Lower leg skin (tissue), 4 donors: ENCODE measurements around the gene ZNF396. TPM values are rescaled to one million over a fixed set of nuclear protein-coding genes. Genes with fewer than 3 reads are reported as not detected.

Source experiments
- DNase-seq, 2 donors: peaks; one replicate each; pipeline ENCODE4 v3.0.0-alpha.2; 2019; ENCODE audit warnings: low spot score in 2 of 2
- H3K4me3 ChIP-seq: fragments of 200-600 bp; sonication (generic); 2 replicates; pipeline ENCODE4 v1.5.1; 2017; ENCODE audit warnings: mild to moderate bottlenecking, low read depth; ENCODE audit not compliant: poor library complexity, severe bottlenecking
- POLR2A ChIP-seq, 2 donors: fragments of 450-650 bp; IDR thresholded peaks; one replicate each; pipeline ENCODE4 v1.6.1; 2016 to 2017; ENCODE audit warnings: antibody characterized with exemption in 2 of 2, mild to moderate bottlenecking in 1 of 2, moderate library complexity in 1 of 2
- WGBS, 2 donors: methylation state at CpG; one replicate each; pipeline ENCODE4 v1.1.5; 2018; 5-methylcytosine and 5-hydroxymethylcytosine counted together
- intact Hi-C: fragments of 100-400 bp; cut with DNase I; formaldehyde crosslinking; loops from one replicate; pipeline ENCODE4 v1.15.0; 2023; ENCODE audit warnings: low total_unique reads
- total RNA-seq, 4 donors: library from RNA; depleted of rRNA; stranded (reverse); fragments of >200 nt; gene quantifications; one replicate each; pipeline ENCODE4 v1.1.0, GENCODE V29; 2016
- TF ChIP-seq, protein P1 (sequence below), 3 donors: fragments of 450-650 bp; IDR thresholded peaks; one replicate each; pipeline ENCODE4 v1.5.1; 2016; ENCODE audit warnings: antibody characterized with exemption in 3 of 3, mild to moderate bottlenecking in 3 of 3, moderate library complexity in 2 of 3

Gene ZNF396
- total RNA-seq, 4 donors from 2014 or later = 0.30 to 2.1 (median 1.1) TPM

- TF ChIP-seq POLR2A (IDR thresholded peaks at IDR 0.05) = no peak
- TF ChIP-seq, protein P1, sequence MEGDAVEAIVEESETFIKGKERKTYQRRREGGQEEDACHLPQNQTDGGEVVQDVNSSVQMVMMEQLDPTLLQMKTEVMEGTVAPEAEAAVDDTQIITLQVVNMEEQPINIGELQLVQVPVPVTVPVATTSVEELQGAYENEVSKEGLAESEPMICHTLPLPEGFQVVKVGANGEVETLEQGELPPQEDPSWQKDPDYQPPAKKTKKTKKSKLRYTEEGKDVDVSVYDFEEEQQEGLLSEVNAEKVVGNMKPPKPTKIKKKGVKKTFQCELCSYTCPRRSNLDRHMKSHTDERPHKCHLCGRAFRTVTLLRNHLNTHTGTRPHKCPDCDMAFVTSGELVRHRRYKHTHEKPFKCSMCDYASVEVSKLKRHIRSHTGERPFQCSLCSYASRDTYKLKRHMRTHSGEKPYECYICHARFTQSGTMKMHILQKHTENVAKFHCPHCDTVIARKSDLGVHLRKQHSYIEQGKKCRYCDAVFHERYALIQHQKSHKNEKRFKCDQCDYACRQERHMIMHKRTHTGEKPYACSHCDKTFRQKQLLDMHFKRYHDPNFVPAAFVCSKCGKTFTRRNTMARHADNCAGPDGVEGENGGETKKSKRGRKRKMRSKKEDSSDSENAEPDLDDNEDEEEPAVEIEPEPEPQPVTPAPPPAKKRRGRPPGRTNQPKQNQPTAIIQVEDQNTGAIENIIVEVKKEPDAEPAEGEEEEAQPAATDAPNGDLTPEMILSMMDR (IDR thresholded peaks at IDR 0.05) = no peak
- no peak overlapping the region for H3K4me3 ChIP-seq
These were observed 32.8 kb upstream of the ZNF396 start for GRCh38 chr18:35409911-35410310.

DNA sequence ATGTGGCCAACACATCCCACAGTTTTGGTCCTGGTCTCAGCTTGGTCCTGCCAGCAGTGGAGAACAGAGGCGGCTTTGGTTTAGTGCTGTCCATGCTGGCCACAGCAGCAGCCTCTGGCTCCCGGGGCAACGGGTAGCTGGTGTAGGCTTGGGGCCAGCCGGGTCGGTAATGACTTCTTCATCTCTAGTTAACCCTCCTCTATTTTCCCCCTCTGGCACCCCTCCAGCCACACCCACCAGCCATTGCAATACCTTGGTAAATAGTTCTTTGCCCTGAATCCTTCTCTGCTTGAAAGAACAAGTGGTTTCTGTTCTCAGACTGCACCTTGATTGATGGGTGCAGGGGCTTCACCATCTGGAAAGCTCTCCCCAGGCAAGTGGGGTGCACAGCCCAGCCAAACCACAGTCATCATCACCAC lies 31.7 kb upstream of the ZNF396 start:
- TF ChIP-seq POLR2A (IDR thresholded peaks at IDR 0.05) = no peak
- TF ChIP-seq, protein P1 (IDR thresholded peaks at IDR 0.05) = no peak
- 85 to 93% methylated on average over 5 of the region's 5 CpGs for WGBS, 2 donors
- intact Hi-C loops = no loop called here
- no peak overlapping the region for H3K4me3 ChIP-seq
- no peak for DNase-seq

More at GRCh38 chr18:35409911-35410310, 32.8 kb upstream of the ZNF396 start:
- no peak for DNase-seq
- 46 to 47% methylated on average over 3 of the region's 3 CpGs for WGBS, 2 donors
- intact Hi-C loops = loop anchor here (5.0 kb wide), 1 partner anchor 172 kb away; the partner anchor contains the start of gene GALNT1

- intact Hi-C loops = no loop called here
- DNase-seq = peak in 1 of 2 donors; percentile 41
- TF ChIP-seq, protein P1 (IDR thresholded peaks at IDR 0.05) = no peak
- no peak for TF ChIP-seq POLR2A (IDR thresholded peaks at IDR 0.05)
- WGBS, 2 donors = 34 to 38% methylated on average over 5 of the region's 5 CpGs
- no peak overlapping the region for H3K4me3 ChIP-seq
These were observed 30.8 kb upstream of the ZNF396 start for GRCh38 chr18:35407871-35408481.

DNA sequence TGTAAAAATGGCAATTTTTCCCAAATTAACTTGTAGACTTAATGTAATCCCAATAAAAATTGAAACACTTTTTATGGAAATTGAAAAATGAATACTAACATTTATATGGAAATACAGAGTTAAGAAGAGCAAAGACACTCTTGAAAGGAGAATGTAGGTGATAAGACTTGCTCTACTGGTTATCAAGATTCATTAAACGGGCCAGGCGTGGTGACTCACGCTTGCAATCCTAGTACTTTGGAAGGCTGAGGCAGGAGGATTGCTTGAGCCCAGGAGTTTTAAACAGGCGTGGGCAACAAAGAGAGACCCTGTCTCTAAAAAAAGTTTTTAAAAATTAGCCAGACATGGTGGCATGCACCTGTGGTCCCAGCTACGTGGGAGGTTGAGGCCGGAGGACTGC lies 29.5 kb upstream of the ZNF396 start:
- intact Hi-C loops = no loop called here
- TF ChIP-seq, protein P1 (IDR thresholded peaks at IDR 0.05) = no peak
- no peak for TF ChIP-seq POLR2A (IDR thresholded peaks at IDR 0.05)
- 60 to 62% methylated on average over 6 of the region's 6 CpGs for WGBS, 2 donors
- DNase-seq = no peak
- H3K4me3 ChIP-seq = no peak overlapping the region

DNA sequence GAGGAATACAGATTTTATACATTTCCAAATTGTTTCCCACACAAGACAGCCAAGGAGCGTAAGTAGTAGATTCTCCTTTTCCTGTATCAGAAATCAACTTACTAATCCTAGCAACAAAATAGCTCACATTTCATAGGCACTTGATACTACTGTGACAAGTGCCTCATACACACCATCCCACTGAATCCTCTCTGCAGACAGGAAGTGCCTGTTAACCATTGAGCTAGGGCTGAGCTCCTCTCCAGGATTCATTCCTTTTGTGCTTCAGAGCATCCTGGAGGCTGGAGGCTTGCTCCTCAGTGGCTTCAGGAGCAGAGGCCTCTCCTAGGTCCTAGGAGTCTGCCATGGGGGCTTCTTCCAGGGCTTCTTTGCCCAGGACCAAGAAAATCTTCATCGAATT lies 20.8 kb upstream of the ZNF396 start:
- TF ChIP-seq, protein P1 (IDR thresholded peaks at IDR 0.05) = no peak
- TF ChIP-seq POLR2A (IDR thresholded peaks at IDR 0.05) = no peak
- H3K4me3 ChIP-seq = no peak overlapping the region
- intact Hi-C loops = no loop called here
- no peak for DNase-seq
- 78 to 93% methylated on average over 2 of the region's 2 CpGs for WGBS, 2 donors

- no peak overlapping the region for H3K4me3 ChIP-seq
- TF ChIP-seq POLR2A (IDR thresholded peaks at IDR 0.05) = no peak
- TF ChIP-seq, protein P1 (IDR thresholded peaks at IDR 0.05) = no peak
- intact Hi-C loops = no loop called here
- no peak for DNase-seq
These were observed 16.6 kb upstream of the ZNF396 start for GRCh38 chr18:35393716-35394115.
